Measurements from ENCODE around the gene ARX.

Gene ARX

DNA sequence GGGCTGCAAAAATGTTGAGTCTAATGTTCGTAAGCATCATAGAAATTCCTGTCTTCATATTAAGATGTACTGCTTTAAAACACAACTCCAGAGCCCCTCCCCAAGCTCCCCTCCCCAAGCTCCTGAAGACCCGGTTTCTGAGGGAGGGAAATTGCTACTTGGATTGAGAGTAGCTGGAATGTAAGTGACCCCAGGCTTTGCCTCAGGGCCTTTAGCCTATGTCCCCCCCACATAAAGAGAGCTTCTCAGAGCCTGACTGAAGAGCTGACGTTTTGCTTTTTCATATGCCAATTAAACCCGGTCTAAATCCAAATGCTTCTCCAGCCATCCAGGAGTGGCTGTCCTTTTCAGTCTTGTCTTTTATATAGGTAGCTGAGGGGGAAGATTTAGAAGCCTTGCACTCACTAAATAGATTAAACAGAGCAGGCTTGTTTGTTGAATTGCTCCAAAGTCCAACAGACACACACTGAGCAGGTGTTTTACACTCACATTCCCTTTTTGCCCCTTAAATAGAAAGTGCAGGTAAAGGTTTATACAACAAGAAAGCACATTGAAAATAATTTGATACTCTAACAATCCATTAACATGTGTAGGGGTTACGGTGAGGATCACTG, 19.6 kb downstream of the ARX start:
- no peak for DNase-seq

DNA sequence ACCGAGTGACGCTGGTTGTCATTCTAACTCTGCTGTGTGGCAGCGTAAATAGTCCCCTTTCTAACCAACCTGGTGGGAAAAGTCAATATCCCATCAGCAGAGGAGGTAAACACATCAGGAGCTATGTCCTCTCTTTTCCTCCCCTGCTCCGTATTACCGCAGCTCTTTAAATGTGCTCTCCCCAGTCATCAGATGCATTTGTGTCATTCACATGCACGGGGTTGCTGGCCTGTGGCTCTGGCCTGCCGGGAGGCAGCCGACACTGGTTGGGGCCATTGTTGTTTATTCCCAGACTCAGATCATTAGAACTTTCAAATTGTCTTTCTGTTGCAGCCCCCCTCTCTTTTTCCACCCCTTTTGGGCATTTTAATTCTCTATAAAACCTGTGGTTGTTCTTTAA, 21.9 kb downstream of the ARX start:
- DNase-seq, result no peak

DNA sequence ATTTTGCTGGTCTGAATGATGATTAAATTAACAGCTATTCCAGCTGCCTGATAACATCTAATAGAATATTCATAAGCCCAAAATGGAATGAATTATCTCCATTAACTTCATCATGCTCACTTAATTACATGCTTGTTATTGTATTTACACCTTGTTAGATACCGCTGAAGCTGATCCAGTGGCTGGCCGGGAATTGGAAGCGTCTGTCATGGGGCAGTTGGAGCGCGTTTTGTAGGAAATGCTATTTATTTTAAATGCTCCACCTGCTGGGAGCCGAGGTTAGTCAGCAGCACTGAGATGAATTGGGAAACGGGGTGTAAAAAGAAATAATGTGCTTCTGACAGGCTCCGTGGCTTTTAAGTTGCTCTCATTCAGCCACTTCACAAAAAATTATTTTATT, 25.2 kb downstream of the ARX start:
- no peak for DNase-seq

DNA sequence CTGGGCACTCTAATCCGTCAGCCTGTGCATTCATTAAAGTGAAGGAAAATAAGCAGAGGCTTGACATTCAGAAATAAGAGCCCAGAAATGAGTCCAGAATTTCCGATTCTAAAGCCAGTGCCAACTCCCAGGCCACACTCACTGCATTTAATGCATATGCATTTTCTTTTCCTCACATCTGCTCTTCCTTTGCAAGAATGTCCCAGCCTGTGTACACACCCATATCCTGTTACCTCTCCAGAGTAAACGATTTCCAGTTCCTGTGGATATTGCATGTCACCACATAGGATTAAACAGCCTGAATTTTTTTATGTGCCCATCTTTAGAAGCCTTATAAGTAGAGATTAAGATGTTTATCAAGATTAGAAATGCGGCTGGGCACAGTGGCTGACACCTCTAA, 27.5 kb downstream of the ARX start:
- no peak for DNase-seq

DNA sequence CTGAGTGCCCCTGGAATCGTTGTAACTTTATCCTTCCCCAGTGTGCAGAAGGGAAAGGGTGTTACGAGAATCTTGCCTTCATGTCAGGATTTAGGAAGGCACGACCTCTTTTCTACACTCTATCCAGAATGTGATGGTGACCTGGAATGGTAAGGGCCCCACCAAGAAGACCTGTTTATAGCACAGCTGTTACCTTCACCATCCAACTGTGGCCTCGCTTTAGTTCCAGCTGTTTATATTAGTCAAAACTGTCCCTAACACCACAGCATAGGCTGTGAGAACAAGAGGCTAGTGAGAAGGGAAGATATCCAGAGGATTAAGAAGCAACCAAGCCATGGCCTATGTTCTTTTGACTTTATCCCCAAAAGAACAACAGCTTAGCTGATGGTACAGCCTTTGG, 28.0 kb downstream of the ARX start:
- DNase-seq, result no peak

DNA sequence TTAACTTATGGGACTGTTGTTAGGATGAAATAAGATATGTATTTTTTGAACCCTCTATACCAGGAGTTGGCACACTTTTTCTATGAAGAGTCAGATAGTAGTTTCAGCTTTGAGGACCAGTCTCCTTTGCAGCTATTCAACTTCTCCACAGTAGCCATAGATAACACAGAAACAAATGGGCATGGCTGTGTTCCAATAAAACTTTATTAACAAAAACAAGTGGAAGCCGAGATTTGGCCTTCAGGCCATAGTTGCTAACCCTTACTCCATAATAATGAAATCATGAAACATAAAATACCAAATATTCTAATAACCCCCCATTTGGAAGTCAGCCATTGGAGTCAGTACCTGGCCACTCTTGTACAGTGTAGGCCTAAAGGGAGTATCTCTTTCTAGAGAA, 30.6 kb downstream of the ARX start:
- no peak for DNase-seq

DNA sequence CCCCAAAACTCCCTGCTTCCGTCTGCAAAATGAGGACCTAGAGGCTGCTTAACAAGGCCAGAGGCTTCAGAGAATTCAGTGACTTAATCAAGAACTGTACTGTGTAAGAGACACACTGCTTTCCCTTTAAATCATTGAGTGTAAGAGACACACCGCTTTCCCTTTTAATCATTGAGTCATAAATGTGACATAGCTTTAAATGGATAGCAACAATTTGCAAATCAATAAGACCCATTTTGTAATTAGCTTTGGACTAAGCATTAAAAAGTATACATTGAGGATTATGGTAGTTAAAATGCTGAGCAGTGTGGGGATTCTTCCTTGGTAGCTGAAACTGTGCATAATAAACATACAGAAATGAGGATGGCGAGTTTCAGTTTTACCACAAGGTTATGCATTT, 31.8 kb downstream of the ARX start:
- no peak for DNase-seq

DNA sequence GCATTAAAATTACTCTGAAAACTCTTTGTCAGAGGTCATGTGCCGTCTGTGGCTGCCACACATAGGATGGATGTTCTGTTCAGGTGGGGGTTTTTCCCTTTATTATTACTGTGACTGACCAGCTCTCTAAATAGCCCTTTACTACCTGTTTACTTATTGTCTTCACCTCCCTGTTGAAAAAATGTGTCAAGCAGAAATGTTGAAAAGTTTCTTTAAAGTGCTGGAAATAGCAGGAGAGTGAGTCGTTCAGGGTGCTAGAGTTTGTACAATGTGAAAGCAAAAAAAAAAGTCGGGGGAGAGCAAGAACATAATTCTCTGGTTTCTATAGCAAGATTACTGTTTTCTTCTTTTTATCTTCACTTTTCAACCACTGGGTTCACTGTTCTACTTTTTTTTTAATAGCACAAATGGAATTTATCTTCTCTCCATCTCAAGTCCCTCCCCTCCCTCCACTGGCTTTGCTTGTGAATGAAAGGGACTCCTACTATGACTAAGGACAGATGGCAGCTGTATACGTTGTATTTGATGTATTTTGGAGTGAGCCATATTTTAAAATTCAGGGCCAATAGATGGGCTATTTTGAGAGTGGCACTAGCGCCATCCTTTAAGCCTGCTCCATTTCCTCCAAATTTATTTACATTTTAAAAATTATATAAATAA, 33.3 kb downstream of the ARX start:
- no peak for DNase-seq

DNA sequence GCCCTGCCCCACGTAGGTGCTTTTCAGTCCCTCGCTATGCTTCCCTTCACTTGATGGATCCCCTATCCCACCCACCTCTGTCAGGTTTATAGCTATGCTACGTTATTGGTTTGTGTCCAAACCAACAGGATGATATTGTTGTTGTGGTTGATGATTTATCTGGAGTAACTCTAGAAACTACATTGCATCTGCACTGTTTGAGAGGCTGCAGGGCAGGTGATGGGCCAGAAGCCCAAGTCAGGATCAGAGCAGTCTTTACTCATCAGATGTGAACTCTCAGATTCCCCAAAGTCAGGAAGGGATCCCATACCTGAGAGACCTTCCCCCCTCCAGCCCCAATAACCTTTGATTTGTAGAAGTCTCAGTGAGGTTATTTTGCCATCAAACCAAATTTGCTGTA, 34.7 kb downstream of the ARX start:
- no peak for DNase-seq

DNA sequence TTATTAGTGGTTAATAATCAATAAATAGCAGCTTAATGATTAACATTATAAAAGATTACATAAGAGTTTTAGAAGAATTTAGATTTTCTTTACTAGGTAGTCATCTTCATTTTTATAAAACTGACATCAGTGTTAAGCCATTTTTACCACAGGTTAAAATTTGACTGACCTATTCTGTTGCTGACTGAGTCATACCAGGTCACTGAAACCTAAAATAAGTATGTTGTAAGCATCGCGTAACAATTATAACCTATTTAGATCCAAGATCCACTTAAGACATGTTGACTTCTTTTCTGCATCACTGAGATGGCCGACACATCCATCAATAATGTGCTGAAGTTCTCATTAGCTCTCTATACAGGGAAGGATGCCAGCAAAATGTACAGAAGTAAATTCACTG, 36.7 kb downstream of the ARX start:
- no peak for DNase-seq

DNA sequence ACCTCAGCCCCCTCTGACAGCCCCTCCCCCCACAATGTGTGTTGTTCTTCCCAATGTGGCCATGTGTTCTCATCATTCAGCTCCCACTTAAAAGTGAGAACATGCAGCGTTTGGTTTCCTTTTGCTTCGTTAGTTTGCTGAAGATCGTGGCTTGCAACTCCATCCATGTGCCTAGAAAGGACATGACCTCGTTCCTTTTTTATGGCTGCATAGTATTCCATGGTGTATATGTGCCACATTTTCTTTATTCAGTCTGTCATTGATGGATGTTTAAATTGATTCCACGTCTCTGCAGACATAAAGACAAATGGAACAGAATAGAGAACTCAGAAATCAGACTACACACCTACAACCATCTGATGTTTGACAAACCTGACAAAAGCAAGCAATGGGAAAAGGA, 46.0 kb downstream of the ARX start:
- DNase-seq, result no peak

DNA sequence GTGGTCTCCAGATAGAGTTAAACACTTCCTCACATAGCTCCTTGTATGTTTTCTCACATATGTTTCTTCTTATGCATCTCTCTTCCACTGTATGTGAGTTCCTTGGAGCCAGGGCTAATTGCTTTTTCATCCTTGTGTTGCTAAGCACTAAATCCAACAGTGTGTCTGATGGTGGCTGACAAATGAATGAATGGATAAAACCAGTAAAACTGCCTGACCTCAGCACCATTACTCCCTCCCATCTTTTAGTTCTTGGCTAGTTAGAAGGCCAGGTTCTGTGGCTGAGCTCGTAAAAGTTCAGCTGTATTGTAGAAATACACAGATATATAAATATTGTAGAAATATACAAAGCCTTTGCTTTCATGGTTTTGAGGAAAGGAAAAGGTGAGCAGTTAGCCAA, 50.4 kb downstream of the ARX start:
- no peak for DNase-seq

DNA sequence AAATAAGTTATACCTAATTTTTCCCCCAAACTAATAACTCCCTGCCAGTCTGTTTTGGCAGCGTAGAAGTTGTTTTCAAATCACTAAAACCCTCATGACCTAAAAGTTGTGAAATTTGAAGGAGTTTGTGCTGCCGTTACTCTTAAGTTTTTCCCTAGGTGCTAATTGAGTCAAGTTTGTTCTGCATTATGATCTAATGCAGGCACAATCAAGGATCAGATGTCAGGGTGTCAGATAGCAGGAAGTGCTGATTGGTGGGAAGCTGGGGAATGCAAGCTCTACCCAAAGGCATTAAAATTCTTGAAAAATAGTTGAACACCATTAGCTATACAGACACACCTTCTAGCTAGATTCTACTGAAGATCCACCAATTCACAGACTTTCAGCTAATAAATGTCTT, 51.9 kb downstream of the ARX start:
- no peak for DNase-seq

DNA sequence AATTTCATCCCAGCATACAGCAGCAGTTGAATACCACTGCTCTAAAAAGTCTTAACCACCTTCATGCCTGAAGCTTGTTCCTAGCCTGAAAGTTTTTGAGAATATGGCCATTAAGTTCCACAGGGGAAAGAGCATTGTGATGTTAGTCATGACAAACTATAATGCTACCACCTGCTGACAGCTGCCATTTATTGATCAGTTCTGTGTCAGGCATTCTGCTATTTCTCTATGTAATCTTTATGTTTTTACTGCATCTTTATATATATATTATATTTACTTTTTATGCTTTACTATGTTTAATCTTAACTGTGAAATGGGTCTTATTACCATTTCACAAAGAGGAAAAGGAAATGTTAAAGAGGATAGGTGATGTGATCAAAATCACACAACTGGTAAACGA, 54.0 kb downstream of the ARX start:
- no peak for DNase-seq

DNA sequence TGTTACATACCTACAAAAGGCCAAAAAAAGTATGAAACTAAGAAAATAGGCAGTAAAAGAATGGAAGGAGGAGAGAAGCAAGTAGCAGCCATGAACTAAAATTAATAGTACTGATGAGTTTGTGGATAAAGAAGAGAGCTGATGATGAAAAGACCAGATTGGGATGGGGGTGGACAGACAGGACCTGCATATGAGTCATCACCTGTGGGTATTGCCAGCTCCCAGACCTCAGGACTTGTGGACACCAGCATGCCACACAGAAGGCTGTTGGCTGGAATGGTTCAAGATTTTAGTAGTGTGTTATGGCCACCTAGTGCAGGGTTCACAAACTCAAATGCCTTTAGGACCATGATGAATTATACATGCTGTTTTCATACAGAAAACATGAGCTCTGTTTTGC, 58.9 kb downstream of the ARX start:
- DNase-seq, result no peak

DNA sequence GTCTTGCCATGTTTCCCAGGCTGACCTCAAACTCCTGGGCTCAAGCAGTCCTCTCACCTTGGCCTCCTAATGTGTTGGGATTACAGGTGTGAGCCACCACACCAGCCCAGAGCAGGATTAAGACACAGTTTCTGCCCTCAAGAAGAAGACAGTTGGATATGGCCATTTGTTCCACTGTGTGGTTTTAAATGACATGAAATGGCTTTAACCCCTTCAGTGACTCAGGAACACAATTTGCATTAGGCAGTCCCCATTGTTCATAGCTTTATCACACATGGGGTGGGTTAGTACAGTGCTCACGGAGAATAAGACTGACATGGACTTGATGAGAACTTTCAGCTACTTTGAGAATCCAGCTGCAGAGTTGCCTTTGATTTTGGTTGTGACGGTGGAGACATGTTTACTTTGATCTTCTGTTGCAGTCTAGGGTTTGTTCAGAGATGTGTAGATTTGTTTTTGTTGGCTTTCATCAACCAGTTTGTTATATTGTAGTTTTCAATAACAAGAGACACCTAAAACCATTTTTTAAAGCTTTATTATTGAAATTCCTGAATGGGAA, 60.3 kb downstream of the ARX start:
- no peak for DNase-seq

DNA sequence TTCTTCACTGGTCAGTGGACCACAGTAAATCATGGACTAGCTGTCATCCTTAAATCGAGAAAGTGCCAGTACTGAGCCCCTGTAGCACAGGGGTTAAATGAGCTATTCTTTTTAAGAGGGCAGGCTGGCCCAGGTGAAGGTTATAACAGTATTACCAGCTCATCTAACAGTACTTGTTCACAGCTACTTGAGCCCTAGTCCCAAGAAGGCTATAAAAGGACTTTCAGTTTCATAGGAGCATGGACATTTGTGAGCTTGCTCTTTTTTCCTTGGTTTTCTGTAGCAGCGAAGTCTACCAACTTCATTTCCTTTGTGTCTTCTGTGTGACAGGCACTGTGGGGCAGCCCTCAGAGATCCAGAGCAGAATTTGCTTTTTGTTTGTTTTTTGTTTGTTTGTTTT, 61.0 kb downstream of the ARX start:
- no peak for DNase-seq
